Upper lobe of right lung (tissue), 1 donor: Measurements from ENCODE around the gene NBEA. TPM values are rescaled to one million over a fixed set of nuclear protein-coding genes. Genes with fewer than 3 reads are reported as not detected.
A peak's percentile ranks its signal among the peaks of the same experiment; 100 is the strongest.

Source experiments
- ATAC-seq: fragments of 200-7000 bp; cut with Tn5 transposase; one replicate; pipeline ENCODE4 v1.9.1; 2020; ENCODE audit warnings: mild to moderate bottlenecking, moderate library complexity
- DNase-seq: peaks from one replicate; pipeline ENCODE4 v3.0.0-alpha.2; 2020
- H3K27ac ChIP-seq: fragments of 200-600 bp; one replicate; pipeline ENCODE4 v1.8.0; 2022
- H3K27me3 ChIP-seq: fragments of 200-600 bp; one replicate; pipeline ENCODE4 v1.8.0; 2022; ENCODE audit warnings: mild to moderate bottlenecking
- H3K36me3 ChIP-seq: fragments of 200-600 bp; one replicate; pipeline ENCODE4 v1.8.0; 2022
- H3K4me1 ChIP-seq: fragments of 200-600 bp; one replicate; pipeline ENCODE4 v1.8.0; 2022
- H3K4me3 ChIP-seq: fragments of 200-600 bp; one replicate; pipeline ENCODE4 v1.8.0; 2022; ENCODE audit warnings: mild to moderate bottlenecking
- H3K9me3 ChIP-seq: fragments of 200-600 bp; one replicate; pipeline ENCODE4 v1.8.0; 2022
- intact Hi-C: fragments of 100-400 bp; cut with DNase I; formaldehyde crosslinking; loops from one replicate; pipeline ENCODE4 v1.11.0; 2022
- total RNA-seq: library from RNA; stranded (reverse); fragmentation: NEBNext Ultra II Directional; extraction: Animal tissue kit (Norgen Biotek cat#: 25700); gene quantifications from one replicate; pipeline ENCODE4 v1.2.1, GENCODE V29; 2021
- TF ChIP-seq, protein P1 (sequence below): fragments of 200-600 bp; IDR thresholded peaks from one replicate; pipeline ENCODE4 v1.8.0; 2022; ENCODE audit warnings: antibody characterized with exemption
- donor health status: DM: no; HTN: yes; CAD: no; lungs with severe emphysema.

The NBEA gene
- total RNA-seq, 1 donor from 2014 or later = 5.6 TPM

DNA sequence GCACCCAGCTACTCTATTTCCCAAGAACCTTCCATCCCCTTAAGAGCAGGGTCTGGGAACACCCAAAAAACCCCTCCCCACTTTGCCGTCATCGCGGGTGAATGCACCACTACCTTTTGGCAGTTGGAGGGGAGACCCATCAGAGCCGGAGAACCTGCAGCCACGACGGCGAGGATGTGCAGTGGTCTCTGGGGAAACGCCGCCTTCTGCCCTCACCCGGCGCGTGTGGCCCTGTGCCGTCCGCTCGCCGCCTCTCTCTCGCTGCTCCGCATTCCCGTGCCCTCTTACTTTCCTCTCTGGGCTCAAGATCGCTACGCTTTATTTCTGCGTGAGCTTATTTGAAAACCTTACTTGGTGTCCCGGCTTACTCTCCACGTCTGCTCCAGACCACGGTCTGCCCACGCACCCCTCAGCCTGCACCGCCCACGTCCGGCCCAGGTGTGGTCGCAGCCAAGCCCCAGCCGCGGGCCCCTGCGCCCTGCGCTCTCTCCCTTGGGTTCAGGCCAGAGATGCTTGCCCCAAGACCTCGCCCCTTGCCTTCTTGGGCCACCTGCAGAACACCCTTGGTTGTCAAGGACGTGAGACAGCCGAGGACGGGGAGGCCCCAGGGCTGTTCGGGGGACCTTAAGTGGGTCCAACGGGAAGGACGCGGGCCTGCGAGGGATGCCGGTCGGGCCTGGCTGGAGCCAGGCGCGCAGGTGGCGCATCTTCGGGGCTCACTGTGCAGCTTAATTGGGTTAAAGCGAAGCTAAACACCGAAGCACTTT is 536.4 kb downstream of the NBEA start:
- H3K4me1 ChIP-seq = no peaks in the 10 kb centered on the region
- no peak overlapping the region for H3K4me3 ChIP-seq
- intact Hi-C loops = no loop called here
- H3K36me3 ChIP-seq = no peaks in the 10 kb centered on the region
- H3K9me3 ChIP-seq = no peaks in the 10 kb centered on the region
- H3K27ac ChIP-seq = no peak overlapping the region
- DNase-seq (no peak), ATAC-seq (peak; percentile 33)
- peaks cover 54% of the 10 kb centered on the region for H3K27me3 ChIP-seq
- TF ChIP-seq, protein P1, sequence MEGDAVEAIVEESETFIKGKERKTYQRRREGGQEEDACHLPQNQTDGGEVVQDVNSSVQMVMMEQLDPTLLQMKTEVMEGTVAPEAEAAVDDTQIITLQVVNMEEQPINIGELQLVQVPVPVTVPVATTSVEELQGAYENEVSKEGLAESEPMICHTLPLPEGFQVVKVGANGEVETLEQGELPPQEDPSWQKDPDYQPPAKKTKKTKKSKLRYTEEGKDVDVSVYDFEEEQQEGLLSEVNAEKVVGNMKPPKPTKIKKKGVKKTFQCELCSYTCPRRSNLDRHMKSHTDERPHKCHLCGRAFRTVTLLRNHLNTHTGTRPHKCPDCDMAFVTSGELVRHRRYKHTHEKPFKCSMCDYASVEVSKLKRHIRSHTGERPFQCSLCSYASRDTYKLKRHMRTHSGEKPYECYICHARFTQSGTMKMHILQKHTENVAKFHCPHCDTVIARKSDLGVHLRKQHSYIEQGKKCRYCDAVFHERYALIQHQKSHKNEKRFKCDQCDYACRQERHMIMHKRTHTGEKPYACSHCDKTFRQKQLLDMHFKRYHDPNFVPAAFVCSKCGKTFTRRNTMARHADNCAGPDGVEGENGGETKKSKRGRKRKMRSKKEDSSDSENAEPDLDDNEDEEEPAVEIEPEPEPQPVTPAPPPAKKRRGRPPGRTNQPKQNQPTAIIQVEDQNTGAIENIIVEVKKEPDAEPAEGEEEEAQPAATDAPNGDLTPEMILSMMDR = no peak

DNA sequence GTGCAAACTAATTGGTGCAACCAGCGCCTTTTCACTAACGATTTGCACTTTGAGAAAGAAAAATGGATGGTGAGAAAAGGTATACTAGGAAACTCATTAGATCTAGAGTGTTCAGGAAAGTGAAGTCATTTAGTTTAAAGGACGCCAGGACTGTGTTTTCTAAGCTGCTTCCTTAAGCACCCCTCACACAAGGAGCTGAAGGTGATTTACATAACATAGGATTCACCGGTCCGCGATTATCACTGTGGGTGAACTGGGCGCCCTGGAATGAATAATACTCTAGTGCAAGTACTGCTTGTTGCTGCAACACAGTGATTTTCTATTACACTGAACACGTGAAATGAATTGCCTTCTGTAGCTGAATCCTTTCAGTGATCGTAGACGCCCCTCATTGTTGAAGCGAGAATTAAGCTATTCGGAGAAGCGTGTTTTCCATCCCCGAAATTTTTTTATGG is 537.0 kb downstream of the NBEA start:
- ATAC-seq (no peak), DNase-seq (no peak)
- H3K27ac ChIP-seq = no peak overlapping the region
- H3K4me3 ChIP-seq = no peak overlapping the region
- intact Hi-C loops = no loop called here
- H3K4me1 ChIP-seq = no peaks in the 10 kb centered on the region
- no peaks in the 10 kb centered on the region for H3K36me3 ChIP-seq
- TF ChIP-seq, protein P1 = no peak
- no peaks in the 10 kb centered on the region for H3K9me3 ChIP-seq
- peaks cover 48% of the 10 kb centered on the region for H3K27me3 ChIP-seq

DNA sequence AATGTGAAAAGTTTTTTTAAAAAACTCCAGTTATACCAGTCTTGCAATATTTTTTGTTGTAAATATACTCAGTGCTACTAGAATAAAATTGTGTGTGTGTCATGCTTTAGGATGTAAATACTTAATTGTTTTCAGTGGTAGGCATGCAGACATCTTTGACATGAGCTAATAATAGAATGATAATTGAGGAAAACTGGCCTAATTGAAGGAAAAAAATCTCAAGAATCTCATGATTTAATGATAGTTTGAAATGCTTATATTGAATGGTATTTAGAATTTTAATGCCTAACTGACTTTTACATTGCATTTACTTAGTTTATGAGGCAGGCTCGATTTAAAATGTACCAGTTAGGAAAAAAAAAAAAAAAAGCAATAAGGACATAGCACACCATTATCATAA is 537.6 kb downstream of the NBEA start:
- intact Hi-C loops = no loop called here
- H3K4me1 ChIP-seq = no peaks in the 10 kb centered on the region
- H3K27me3 ChIP-seq = peaks cover 41% of the 10 kb centered on the region

DNA sequence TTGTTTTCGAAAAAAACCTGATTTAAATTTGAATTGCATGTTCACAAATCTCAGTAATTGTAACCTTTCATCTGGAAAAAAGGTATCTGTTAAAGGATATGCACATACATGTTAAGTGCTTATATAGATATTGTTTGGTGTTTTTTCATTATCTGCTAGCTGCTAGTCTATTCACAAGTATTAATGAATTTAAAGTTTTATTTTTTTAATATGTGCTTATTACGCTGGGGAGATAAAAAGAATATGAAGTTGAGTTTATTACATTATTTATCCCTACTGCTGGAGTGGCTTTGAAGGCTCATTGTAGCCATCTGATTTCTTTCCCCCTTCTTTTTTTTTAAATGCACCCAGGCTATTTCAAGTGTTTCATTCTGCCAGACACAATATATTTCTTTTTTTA is 538.3 kb downstream of the NBEA start:
- TF ChIP-seq, protein P1 = no peak
- Histone ChIP-seq H3K4me1 (no peaks in the 10 kb centered on the region), H3K27me3 (peaks cover 35% of the 10 kb centered on the region), H3K4me3 (no peak overlapping the region), H3K36me3 (no peaks in the 10 kb centered on the region), H3K27ac (no peak overlapping the region), H3K9me3 (no peaks in the 10 kb centered on the region)
- intact Hi-C loops = no loop called here
- ATAC-seq (no peak), DNase-seq (no peak)

More for the DNA sequence above, 537.6 kb downstream of the NBEA start:
- Histone ChIP-seq H3K4me3 (no peak overlapping the region), H3K36me3 (no peaks in the 10 kb centered on the region), H3K9me3 (no peaks in the 10 kb centered on the region), H3K27ac (no peak overlapping the region)
- TF ChIP-seq, protein P1 = no peak
- ATAC-seq (no peak), DNase-seq (no peak)

DNA sequence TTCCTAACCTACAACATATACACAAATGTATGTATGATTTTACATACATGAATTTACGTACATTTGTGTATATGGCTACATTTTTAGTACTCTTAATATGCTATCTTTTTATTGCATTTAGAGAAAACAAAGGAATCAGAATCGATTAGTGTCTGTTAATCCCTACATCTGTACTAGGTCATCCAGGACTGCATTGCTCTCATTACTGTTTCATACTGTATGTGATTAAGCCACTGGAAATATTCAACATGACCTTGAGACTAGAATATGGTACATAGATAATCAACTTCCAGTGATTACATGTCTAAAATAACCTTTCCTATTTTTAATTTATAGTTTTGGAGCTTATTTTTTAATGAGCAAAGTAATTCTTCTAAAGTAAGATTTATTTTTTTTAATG is 539.7 kb downstream of the NBEA start:
- H3K27me3 ChIP-seq = peaks cover 21% of the 10 kb centered on the region
- H3K4me1 ChIP-seq = no peaks in the 10 kb centered on the region
- ATAC-seq (no peak), DNase-seq (no peak)
- no peaks in the 10 kb centered on the region for H3K9me3 ChIP-seq
- H3K27ac ChIP-seq = no peak overlapping the region
- intact Hi-C loops = no loop called here
- no peak overlapping the region for H3K4me3 ChIP-seq
- no peaks in the 10 kb centered on the region for H3K36me3 ChIP-seq
- TF ChIP-seq, protein P1 = no peak
